SK-N-MC (cell line): Measurements from ENCODE around the gene LGR6.

Experiments used
- EZH2 ChIP-seq: fragments of 200-600 bp; sonication (generic); IDR thresholded peaks from one replicate; pipeline ENCODE4 v1.6.1; 2017; ENCODE audit warnings: antibody characterized with exemption
- POLR2AphosphoS5 ChIP-seq: IDR thresholded peaks from 2 replicates; pipeline ENCODE4 v1.6.1; 2012; ENCODE audit warnings: mild to moderate bottlenecking, low read depth, low read length, borderline replicate concordance

- no peak for TF ChIP-seq EZH2
- no peak for TF ChIP-seq POLR2AphosphoS5
Measured at GRCh38 chr1:202214089-202214843, 20.7 kb downstream of the LGR6 start.
